H1 (cell line): ENCODE results near the gene FHIT. TPM values are rescaled to one million over a fixed set of nuclear protein-coding genes. Genes with fewer than 3 reads are reported as not detected.

Source experiments
- CHD7 ChIP-seq: fragments of 300-600 bp; sonication (generic); IDR thresholded peaks from 2 replicates; pipeline ENCODE4 v1.7.1; 2012; ENCODE audit warnings: low read length, moderate library complexity, mild to moderate bottlenecking, inconsistent platforms; ENCODE audit not compliant: insufficient replicate concordance
- CREB1 ChIP-seq: IDR thresholded peaks from 2 replicates; pipeline ENCODE4 v1.6.1; 2012; ENCODE audit warnings: inconsistent platforms
- MAFK ChIP-seq: IDR thresholded peaks from 2 replicates; pipeline ENCODE4 v1.6.1; 2012; ENCODE audit warnings: low read depth, mild to moderate bottlenecking, improper control_type of control experiment, low read length
- POLR2A ChIP-seq, 2 experiments: IDR thresholded peaks; 1 replicate in 1 of 2; 2 replicates in 1 of 2; pipeline ENCODE4 v1.6.1; 2011; ENCODE audit warnings: low read depth in 2 of 2, low read length in 2 of 2, mild to moderate bottlenecking in 2 of 2; ENCODE audit errors: control extremely low read depth in 1 of 2
- SP4 ChIP-seq: IDR thresholded peaks from 2 replicates; pipeline ENCODE4 v1.6.1; 2012; ENCODE audit warnings: low read length, inconsistent platforms
- ZNF274 ChIP-seq: IDR thresholded peaks from 2 replicates; pipeline ENCODE4 v1.7.0; 2012; ENCODE audit warnings: low read length, borderline replicate concordance; ENCODE audit errors: extremely low read depth
- polyA plus RNA-seq, 7 experiments: library from polyadenylated mRNA; depleted of rRNA in 3 of 7; stranded (reverse) in 5 of 7; unstranded in 2 of 7; fragments of >200 nt in 5 of 7; fragments of 200-250 nt in 2 of 7; gene quantifications; 1 replicate in 5 of 7; 2 replicates in 1 of 7; 4 replicates in 1 of 7; pipeline versions ENCODE4 v1.2.1 to v1.2.3, GENCODE V29; 2011 to 2013; ENCODE audit warnings: missing spikeins in 2 of 7, mixed read lengths in 2 of 7
- total RNA-seq: library from RNA; stranded (reverse); fragmentation: NEBNext Ultra II Directional; extraction: Animal tissue kit (Norgen Biotek cat#: 25700); gene quantifications from 2 replicates; pipeline ENCODE4 v1.2.1, GENCODE V29; 2021
- TF ChIP-seq, protein P1 (sequence below): IDR thresholded peaks from 2 replicates; pipeline ENCODE4 v1.6.1; 2011; ENCODE audit warnings: low read length, improper control_type of control experiment

The FHIT gene
- total and polyA plus RNA-seq, 2 of the 8 experiments (the other 6 are each of a cell fraction or from before 2014, with no cell fraction given), result 1.2 to 3.2 TPM

GRCh38 chr3:60351481-60351880 lies 899.8 kb downstream of the FHIT start (continued):
- TF ChIP-seq CHD7 (no peak), ZNF274 (no peak), CREB1 (no peak), MAFK (no peak), POLR2A (IDR thresholded peaks at IDR 0.05; ENCODE audit: control extremely low read depth in 1 of 2, low read depth in 2 of 2, low read length in 2 of 2) (no peak), SP4 (no peak)
- TF ChIP-seq, protein P1, sequence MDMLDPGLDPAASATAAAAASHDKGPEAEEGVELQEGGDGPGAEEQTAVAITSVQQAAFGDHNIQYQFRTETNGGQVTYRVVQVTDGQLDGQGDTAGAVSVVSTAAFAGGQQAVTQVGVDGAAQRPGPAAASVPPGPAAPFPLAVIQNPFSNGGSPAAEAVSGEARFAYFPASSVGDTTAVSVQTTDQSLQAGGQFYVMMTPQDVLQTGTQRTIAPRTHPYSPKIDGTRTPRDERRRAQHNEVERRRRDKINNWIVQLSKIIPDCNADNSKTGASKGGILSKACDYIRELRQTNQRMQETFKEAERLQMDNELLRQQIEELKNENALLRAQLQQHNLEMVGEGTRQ, result no peak
